HepG2 (cell line): ENCODE results near the gene FAM177B. TPM values are rescaled to one million over a fixed set of nuclear protein-coding genes. Genes with fewer than 3 reads are reported as not detected.

ENCODE experiments used
- BATF2 ChIP-seq: sonication (generic); formaldehyde crosslinking; IDR thresholded peaks from 2 replicates; pipeline ENCODE4 v1.8.0; 2022; ENCODE audit warnings: mild to moderate bottlenecking, missing genetic modification reagents, moderate library complexity
- TFE3 ChIP-seq: IDR thresholded peaks from 2 replicates; pipeline ENCODE4 v1.6.1; 2016
- ZNF292 ChIP-seq: sonication (generic); formaldehyde crosslinking; IDR thresholded peaks from 2 replicates; pipeline ENCODE4 v1.8.1; 2022; ENCODE audit warnings: mild to moderate bottlenecking, low read depth, missing genetic modification reagents, borderline replicate concordance
- ZNF484 ChIP-seq: sonication (generic); formaldehyde crosslinking; IDR thresholded peaks from 2 replicates; pipeline ENCODE4 v1.5.1; 2020; ENCODE audit warnings: mild to moderate bottlenecking, low read depth, missing genetic modification reagents, borderline replicate concordance
- ZNF781 ChIP-seq: sonication (generic); formaldehyde crosslinking; IDR thresholded peaks from 2 replicates; pipeline ENCODE4 v1.5.1; 2020; ENCODE audit warnings: borderline replicate concordance, mild to moderate bottlenecking, missing genetic modification reagents; ENCODE audit errors: not compliant biosample characterization
- ZNF784 ChIP-seq: sonication (generic); formaldehyde crosslinking; IDR thresholded peaks from 2 replicates; pipeline ENCODE4 v1.5.1; 2020; ENCODE audit warnings: missing genetic modification reagents, mild to moderate bottlenecking, borderline replicate concordance
- polyA plus RNA-seq, 8 experiments: library from polyadenylated mRNA; depleted of rRNA in 3 of 8; stranded (reverse) in 7 of 8; unstranded in 1 of 8; fragments of >200 nt; fragmentation: Illumina TruSeq in 4 of 8; extraction: Trizol in 4 of 8; gene quantifications; 2 replicates each; pipeline versions ENCODE4 v1.2.1 to v1.2.3, GENCODE V29; 2011 to 2016; ENCODE audit warnings: low read depth in 4 of 8, missing spikeins in 1 of 8, mixed read lengths in 1 of 8; ENCODE audit not compliant: insufficient read depth in 1 of 8
- total RNA-seq, 5 experiments: library from RNA; depleted of rRNA; stranded (reverse); fragments of >200 nt; fragmentation: Illumina TruSeq; extraction: Trizol; gene quantifications; 2 replicates each; pipeline ENCODE4 v1.2.3, GENCODE V29; 2016; ENCODE audit warnings: low read depth in 1 of 5
- TF ChIP-seq, protein P1 (sequence below): IDR thresholded peaks from 2 replicates; pipeline ENCODE4 v1.6.1; 2016
- TF ChIP-seq, protein P2 (sequence below): sonication (generic); formaldehyde crosslinking; IDR thresholded peaks from 2 replicates; pipeline ENCODE4 v1.4.0; 2020; ENCODE audit warnings: missing genetic modification reagents, borderline replicate concordance
- TF ChIP-seq, protein P3 (sequence below), 2 experiments: sonication (generic) in 1 of 2; formaldehyde crosslinking in 1 of 2; IDR thresholded peaks; 2 replicates each; pipeline versions ENCODE4 v1.5.1 to v1.6.1; 2011 to 2020; ENCODE audit warnings: borderline replicate concordance in 1 of 2, low read depth in 1 of 2, low read length in 1 of 2, mild to moderate bottlenecking in 1 of 2, missing genetic modification reagents in 1 of 2, moderate library complexity in 1 of 2

Gene FAM177B
- total and polyA plus RNA-seq, 2 of the 13 experiments (the other 11 are each of a cell fraction or from before 2014, with no cell fraction given), result 0.05 TPM; not detected in 1

DNA sequence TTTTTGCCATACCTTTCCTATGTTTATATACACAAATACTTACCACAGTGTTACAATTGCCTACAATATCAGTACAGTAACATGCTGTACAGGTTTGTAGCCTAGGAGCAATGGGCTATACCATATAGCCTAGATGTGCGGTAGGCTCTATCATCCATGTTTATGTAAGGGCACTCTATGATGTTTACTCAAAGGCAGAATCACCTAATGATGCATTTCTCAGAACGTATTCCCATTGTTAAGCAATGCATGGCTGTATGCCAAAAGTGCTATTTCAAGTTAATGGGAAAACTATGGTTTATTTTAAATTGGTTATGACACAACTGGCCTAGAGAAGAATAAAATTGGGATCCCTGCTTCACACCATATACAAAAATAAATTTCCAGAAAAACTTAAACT, 41.0 kb downstream of the FAM177B start (continued):
- TF ChIP-seq TFE3 (CRISPR knock-in tag) (no peak), ZNF484 (CRISPR knock-in tag) (no peak), ZNF781 (CRISPR knock-in tag) (no peak), BATF2 (no peak), ZNF292 (no peak), ZNF784 (CRISPR knock-in tag) (no peak)
- TF ChIP-seq, protein P1, sequence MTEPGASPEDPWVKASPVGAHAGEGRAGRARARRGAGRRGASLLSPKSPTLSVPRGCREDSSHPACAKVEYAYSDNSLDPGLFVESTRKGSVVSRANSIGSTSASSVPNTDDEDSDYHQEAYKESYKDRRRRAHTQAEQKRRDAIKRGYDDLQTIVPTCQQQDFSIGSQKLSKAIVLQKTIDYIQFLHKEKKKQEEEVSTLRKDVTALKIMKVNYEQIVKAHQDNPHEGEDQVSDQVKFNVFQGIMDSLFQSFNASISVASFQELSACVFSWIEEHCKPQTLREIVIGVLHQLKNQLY (CRISPR knock-in tag), result no peak
- TF ChIP-seq, protein P2, sequence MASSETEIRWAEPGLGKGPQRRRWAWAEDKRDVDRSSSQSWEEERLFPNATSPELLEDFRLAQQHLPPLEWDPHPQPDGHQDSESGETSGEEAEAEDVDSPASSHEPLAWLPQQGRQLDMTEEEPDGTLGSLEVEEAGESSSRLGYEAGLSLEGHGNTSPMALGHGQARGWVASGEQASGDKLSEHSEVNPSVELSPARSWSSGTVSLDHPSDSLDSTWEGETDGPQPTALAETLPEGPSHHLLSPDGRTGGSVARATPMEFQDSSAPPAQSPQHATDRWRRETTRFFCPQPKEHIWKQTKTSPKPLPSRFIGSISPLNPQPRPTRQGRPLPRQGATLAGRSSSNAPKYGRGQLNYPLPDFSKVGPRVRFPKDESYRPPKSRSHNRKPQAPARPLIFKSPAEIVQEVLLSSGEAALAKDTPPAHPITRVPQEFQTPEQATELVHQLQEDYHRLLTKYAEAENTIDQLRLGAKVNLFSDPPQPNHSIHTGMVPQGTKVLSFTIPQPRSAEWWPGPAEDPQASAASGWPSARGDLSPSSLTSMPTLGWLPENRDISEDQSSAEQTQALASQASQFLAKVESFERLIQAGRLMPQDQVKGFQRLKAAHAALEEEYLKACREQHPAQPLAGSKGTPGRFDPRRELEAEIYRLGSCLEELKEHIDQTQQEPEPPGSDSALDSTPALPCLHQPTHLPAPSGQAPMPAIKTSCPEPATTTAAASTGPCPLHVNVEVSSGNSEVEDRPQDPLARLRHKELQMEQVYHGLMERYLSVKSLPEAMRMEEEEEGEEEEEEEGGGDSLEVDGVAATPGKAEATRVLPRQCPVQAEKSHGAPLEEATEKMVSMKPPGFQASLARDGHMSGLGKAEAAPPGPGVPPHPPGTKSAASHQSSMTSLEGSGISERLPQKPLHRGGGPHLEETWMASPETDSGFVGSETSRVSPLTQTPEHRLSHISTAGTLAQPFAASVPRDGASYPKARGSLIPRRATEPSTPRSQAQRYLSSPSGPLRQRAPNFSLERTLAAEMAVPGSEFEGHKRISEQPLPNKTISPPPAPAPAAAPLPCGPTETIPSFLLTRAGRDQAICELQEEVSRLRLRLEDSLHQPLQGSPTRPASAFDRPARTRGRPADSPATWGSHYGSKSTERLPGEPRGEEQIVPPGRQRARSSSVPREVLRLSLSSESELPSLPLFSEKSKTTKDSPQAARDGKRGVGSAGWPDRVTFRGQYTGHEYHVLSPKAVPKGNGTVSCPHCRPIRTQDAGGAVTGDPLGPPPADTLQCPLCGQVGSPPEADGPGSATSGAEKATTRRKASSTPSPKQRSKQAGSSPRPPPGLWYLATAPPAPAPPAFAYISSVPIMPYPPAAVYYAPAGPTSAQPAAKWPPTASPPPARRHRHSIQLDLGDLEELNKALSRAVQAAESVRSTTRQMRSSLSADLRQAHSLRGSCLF (CRISPR knock-in tag), result no peak
- TF ChIP-seq, protein P3, sequence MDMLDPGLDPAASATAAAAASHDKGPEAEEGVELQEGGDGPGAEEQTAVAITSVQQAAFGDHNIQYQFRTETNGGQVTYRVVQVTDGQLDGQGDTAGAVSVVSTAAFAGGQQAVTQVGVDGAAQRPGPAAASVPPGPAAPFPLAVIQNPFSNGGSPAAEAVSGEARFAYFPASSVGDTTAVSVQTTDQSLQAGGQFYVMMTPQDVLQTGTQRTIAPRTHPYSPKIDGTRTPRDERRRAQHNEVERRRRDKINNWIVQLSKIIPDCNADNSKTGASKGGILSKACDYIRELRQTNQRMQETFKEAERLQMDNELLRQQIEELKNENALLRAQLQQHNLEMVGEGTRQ (IDR thresholded peaks at IDR 0.05; ENCODE audit: low read depth, low read length), result no peak
- TF ChIP-seq, protein P3 (CRISPR knock-in tag; IDR thresholded peaks at IDR 0.05; ENCODE audit: borderline replicate concordance), result no peak
